Stomach (tissue), 9 donors: ENCODE measurements around the gene MMP25. TPM values are rescaled to one million over a fixed set of nuclear protein-coding genes. Genes with fewer than 3 reads are reported as not detected.
A peak's percentile ranks its signal among the peaks of the same experiment; 100 is the strongest.

Source experiments
- DNase-seq, 2 donors: peaks; one replicate each; pipeline versions ENCODE4 v3.0.0 to v3.0.0-alpha.2; 2013 to 2019
- H3K27ac ChIP-seq, 5 donors: fragments of 200-600 bp in 4 of 5; sonication (generic) in 4 of 5; one replicate each; pipeline ENCODE4 v1.5.1; 2013 to 2019; ENCODE audit warnings: mild to moderate bottlenecking in 1 of 5, moderate library complexity in 1 of 5
- H3K27me3 ChIP-seq, 3 donors: fragments of 200-600 bp; sonication (generic); one replicate each; pipeline ENCODE4 v1.5.1; 2017 to 2019; ENCODE audit warnings: mixed run types in 1 of 3
- H3K36me3 ChIP-seq, 4 donors: fragments of 200-600 bp; sonication (generic); 1 replicate in 3 of 4; 2 replicates in 1 of 4; pipeline ENCODE4 v1.5.1; 2016 to 2019
- H3K4me1 ChIP-seq, 4 donors: fragments of 200-600 bp; sonication (generic); one replicate each; pipeline ENCODE4 v1.5.1; 2016 to 2019
- H3K4me3 ChIP-seq, 4 donors: fragments of 200-600 bp; sonication (generic) in 3 of 4; one replicate each; pipeline ENCODE4 v1.5.1; 2016 to 2019; ENCODE audit warnings: mild to moderate bottlenecking in 1 of 4
- H3K9me3 ChIP-seq, 4 donors: fragments of 200-600 bp; sonication (generic); one replicate each; pipeline ENCODE4 v1.5.1; 2016 to 2019
- CTCF ChIP-seq, 7 experiments: fragments of 450-650 bp in 4 of 7; fragments of 200-600 bp in 3 of 7; sonication (generic) in 3 of 7; IDR thresholded peaks; one replicate each; pipeline ENCODE4 v1.5.1; 2016 to 2019; ENCODE audit warnings: antibody characterized with exemption in 7 of 7, control low read depth in 2 of 7, mild to moderate bottlenecking in 1 of 7
- EP300 ChIP-seq: sonication (generic); formaldehyde crosslinking; IDR thresholded peaks from one replicate; pipeline ENCODE4 v1.6.1; 2017; ENCODE audit warnings: antibody characterized with exemption
- POLR2A ChIP-seq, 4 donors: fragments of 450-650 bp; IDR thresholded peaks; one replicate each; pipeline ENCODE4 v1.6.1; 2016; ENCODE audit warnings: antibody characterized with exemption in 4 of 4, control low read depth in 2 of 4, mild to moderate bottlenecking in 1 of 4, moderate library complexity in 1 of 4
- POLR2AphosphoS5 ChIP-seq, 3 donors: sonication (generic); formaldehyde crosslinking; IDR thresholded peaks; one replicate each; pipeline ENCODE4 v1.6.1; 2016; ENCODE audit warnings: antibody characterized with exemption in 3 of 3
- WGBS, 5 donors: extraction: QIAGEN DNeasy Blood & Tissue Kit in 3 of 5; methylation state at CpG; one replicate each; pipeline versions ENCODE4 v1.1.5 to v1.1.7; 2013 to 2018; 5-methylcytosine and 5-hydroxymethylcytosine counted together
- intact Hi-C: fragments of 100-400 bp; cut with DNase I; formaldehyde crosslinking; loops from one replicate; pipeline ENCODE4 v1.15.1; 2023; ENCODE audit warnings: low total_unique reads
- polyA plus RNA-seq, 3 donors: library from polyadenylated mRNA; stranded (reverse); fragments of 200-250 nt; gene quantifications; one replicate each; pipeline ENCODE4 v1.2.3, GENCODE V29; 2013
- total RNA-seq, 5 donors: library from RNA; depleted of rRNA; stranded (reverse); fragments of >200 nt; gene quantifications; one replicate each; pipeline versions ENCODE4 v1.1.0 to v1.2.3, GENCODE V29; 2014 to 2016
- donor health status: healthy with polysubstance abuse.
- donor health status: Bipolar disorder and iron deficiency.
- donor health status: healthy.

The MMP25 gene
- total and polyA plus RNA-seq, 8 donors, result 0.48 to 2.9 (median 1.1) TPM; not detected in 3

- no peaks in the 10 kb centered on the region for H3K9me3 ChIP-seq
- H3K4me1 ChIP-seq, result peaks cover 21 to 47% (median 33%) of the 10 kb centered on the region in 4 donors
- DNase-seq, result peak; percentile 98 to 99
- intact Hi-C loops, result no loop called here
- H3K27me3 ChIP-seq, result peaks cover 0 to 73% (median 11%) of the 10 kb centered on the region in 3 donors
- H3K27ac ChIP-seq, result peak overlapping the region in 2 of 5 donors; percentile 53 to 84
- H3K36me3 ChIP-seq, result no peaks in the 10 kb centered on the region
- peak overlapping the region in 3 of 4 donors; percentile 22 to 43 (median 26) for H3K4me3 ChIP-seq
- TF ChIP-seq EP300 (no peak), CTCF (IDR thresholded peaks at IDR 0.05) (peak in 4 of 7 experiments; percentile 19 to 76 (median 34)), POLR2AphosphoS5 (IDR thresholded peaks at IDR 0.05) (peak; percentile 20 to 86 (median 46))
- 7 to 15% (median 8%) methylated on average over 27 to 58 of the region's 58 CpGs for WGBS, 5 donors
Measured at GRCh38 chr16:3003582-3004270, 42.6 kb upstream of the MMP25 start.

GRCh38 chr16:3004319-3004718 lies 42.0 kb upstream of the MMP25 start:
- DNase-seq, result peak in 1 of 2 donors; percentile 62
- H3K27ac ChIP-seq, result peak overlapping the region in 3 of 5 donors; percentile 45 to 84 (median 82)
- 0 to 2% (median 1%) methylated on average over 4 to 65 of the region's 67 CpGs for WGBS, 5 donors
- H3K4me1 ChIP-seq, result peaks cover 21 to 53% (median 35%) of the 10 kb centered on the region in 4 donors
- no peaks in the 10 kb centered on the region for H3K36me3 ChIP-seq
- H3K4me3 ChIP-seq, result peak overlapping the region; percentile 22 to 46 (median 34)
- no peak for TF ChIP-seq CTCF (IDR thresholded peaks at IDR 0.05)
- no peak for TF ChIP-seq POLR2A (IDR thresholded peaks at IDR 0.05)
- no peak for TF ChIP-seq POLR2AphosphoS5 (IDR thresholded peaks at IDR 0.05)
- no peak for TF ChIP-seq EP300
- peaks cover 0 to 74% (median 17%) of the 10 kb centered on the region in 3 donors for H3K27me3 ChIP-seq
- intact Hi-C loops, result no loop called here
- H3K9me3 ChIP-seq, result no peaks in the 10 kb centered on the region

GRCh38 chr16:3004781-3005284 lies 41.5 kb upstream of the MMP25 start:
- H3K4me3 ChIP-seq, result peak overlapping the region; percentile 34 to 46 (median 40)
- no peaks in the 10 kb centered on the region for H3K36me3 ChIP-seq
- H3K27me3 ChIP-seq, result peaks cover 0 to 74% (median 22%) of the 10 kb centered on the region in 3 donors
- H3K27ac ChIP-seq, result peak overlapping the region; percentile 45 to 84 (median 74)
- WGBS, 5 donors, result 4 to 8% (median 5%) methylated on average over 20 to 25 of the region's 25 CpGs
- no peaks in the 10 kb centered on the region for H3K9me3 ChIP-seq
- DNase-seq, result peak; percentile 56 to 76
- TF ChIP-seq CTCF (IDR thresholded peaks at IDR 0.05) (no peak), EP300 (no peak), POLR2AphosphoS5 (IDR thresholded peaks at IDR 0.05) (peak in 1 of 3 donors; percentile 5), POLR2A (IDR thresholded peaks at IDR 0.05) (no peak)
- intact Hi-C loops, result no loop called here
- peaks cover 21 to 58% (median 39%) of the 10 kb centered on the region in 4 donors for H3K4me1 ChIP-seq

- H3K27ac ChIP-seq, result peak overlapping the region in 3 of 5 donors; percentile 3 to 67 (median 55)
- intact Hi-C loops, result no loop called here
- H3K4me3 ChIP-seq, result peak overlapping the region in 2 of 4 donors; percentile 4 to 17
- no peaks in the 10 kb centered on the region for H3K9me3 ChIP-seq
- no peaks in the 10 kb centered on the region for H3K36me3 ChIP-seq
- TF ChIP-seq POLR2A (IDR thresholded peaks at IDR 0.05), result no peak
- no peak for TF ChIP-seq POLR2AphosphoS5 (IDR thresholded peaks at IDR 0.05)
- no peak for TF ChIP-seq CTCF (IDR thresholded peaks at IDR 0.05)
- no peak for TF ChIP-seq EP300
- peaks cover 33 to 72% (median 49%) of the 10 kb centered on the region in 4 donors for H3K4me1 ChIP-seq
- 37 to 42% (median 38%) methylated on average over 12 to 13 of the region's 13 CpGs for WGBS, 5 donors
- peak in 1 of 2 donors; percentile 79 for DNase-seq
- peaks cover 5 to 82% (median 39%) of the 10 kb centered on the region in 3 donors for H3K27me3 ChIP-seq
Measured at GRCh38 chr16:3007059-3007956, 39.1 kb upstream of the MMP25 start.
